A204.1 (cell line): ENCODE data around the gene ZC3HAV1.
"Not testable (repeated sequence)": the region's sequence is repeated elsewhere in the genome, so short reads cannot be mapped to it uniquely, and the experiment has no call there.

ENCODE experiments used
- FAIRE-seq: peaks from 2 replicates; lab custom pipeline; 2012; peaks lifted over from hg19 to GRCh38; lab: Jason Lieb, UNC

The ZC3HAV1 gene

DNA sequence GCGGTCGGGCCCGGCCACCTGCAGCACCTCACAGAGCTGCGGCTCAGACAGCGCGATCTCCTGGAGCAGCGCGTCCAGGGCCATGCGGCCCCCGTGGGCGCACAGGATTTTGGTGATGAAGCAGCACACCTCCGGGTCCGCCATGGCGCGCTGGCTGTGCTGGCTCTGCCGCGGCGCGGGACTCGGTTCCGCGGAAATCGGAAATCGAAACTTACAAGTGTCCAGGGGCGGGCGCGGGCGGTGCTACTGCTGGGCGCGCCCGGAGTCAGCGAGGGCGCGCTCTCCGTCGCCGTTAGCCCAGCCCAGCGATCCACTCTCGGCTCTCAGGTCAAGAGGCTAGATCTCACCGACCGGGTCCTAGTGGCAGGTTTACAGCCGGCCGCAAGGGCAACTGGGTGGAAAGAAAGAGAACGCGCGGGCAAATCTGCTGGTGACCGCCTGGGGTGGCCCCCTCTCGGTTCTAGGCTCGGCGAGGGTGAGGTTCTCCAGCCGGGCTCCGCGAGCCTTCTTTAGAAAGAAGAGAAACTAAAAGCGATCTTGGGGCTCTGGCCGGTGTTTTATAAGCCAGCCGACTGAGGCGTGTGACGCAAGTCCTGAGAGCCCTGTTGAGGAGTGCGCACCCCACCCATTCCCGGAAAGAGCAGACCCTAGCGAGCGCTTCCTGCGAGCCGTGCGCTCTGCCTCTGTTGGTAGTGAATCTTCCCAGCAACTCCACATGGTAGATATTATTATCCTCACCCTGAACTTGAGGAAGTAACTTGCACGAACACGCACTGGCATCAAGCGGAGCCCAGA is at the start of gene ZC3HAV1:
Gene ZC3HAV1 (minus strand): TSS at position 533 of the 795 bp plus-strand sequence. CDS start 389 bp downstream, at position 144.
- no peak for FAIRE-seq

- no peak for FAIRE-seq
These were observed 44.3 kb upstream of the ZC3HAV1 start for GRCh38 chr7:139153832-139154231.

DNA sequence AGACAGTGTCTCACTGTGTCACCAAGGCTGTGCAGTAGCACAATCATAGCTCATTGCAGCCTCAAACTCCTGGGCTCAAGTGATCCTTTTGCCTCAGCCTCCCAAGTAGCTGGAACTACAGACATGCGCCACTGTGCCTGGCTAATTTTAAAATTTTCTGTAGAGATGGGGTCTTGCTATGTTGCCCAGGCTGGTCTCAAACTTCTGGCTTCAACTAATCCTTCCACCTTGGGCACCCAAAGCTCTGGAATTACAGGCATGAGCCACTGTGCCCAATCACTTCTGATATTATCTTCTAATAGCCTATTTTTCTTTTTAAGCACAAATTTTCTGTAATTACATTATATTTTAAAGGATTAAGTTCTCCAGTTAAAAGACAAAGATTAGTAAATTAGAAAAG is 42.6 kb upstream of the ZC3HAV1 start:
- FAIRE-seq, result no peak

- FAIRE-seq, result no peak
These were observed 29.6 kb upstream of the ZC3HAV1 start for GRCh38 chr7:139139150-139139549.

- peak; percentile 29 for FAIRE-seq
These were observed 24.0 kb upstream of the ZC3HAV1 start for GRCh38 chr7:139133335-139134139.

DNA sequence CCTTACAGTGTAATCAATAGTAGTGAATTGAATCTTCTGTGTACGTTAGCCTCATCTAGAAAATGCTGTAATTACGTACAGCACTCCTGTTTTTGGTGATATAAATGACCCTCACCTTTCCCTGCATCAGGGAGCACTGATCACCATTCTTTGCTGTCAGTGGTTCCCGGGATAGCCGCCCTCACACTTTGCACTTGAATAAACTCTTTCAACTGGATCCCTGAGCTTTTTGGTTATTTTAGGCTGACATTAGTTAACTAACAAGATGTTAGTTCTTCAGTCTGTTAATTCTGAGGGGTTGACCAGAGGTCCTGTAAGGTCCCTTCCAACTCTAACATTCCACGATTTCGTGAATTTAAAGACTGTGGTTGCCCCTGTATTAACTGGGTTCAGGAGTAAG is 23.4 kb upstream of the ZC3HAV1 start:
- FAIRE-seq, result no peak

DNA sequence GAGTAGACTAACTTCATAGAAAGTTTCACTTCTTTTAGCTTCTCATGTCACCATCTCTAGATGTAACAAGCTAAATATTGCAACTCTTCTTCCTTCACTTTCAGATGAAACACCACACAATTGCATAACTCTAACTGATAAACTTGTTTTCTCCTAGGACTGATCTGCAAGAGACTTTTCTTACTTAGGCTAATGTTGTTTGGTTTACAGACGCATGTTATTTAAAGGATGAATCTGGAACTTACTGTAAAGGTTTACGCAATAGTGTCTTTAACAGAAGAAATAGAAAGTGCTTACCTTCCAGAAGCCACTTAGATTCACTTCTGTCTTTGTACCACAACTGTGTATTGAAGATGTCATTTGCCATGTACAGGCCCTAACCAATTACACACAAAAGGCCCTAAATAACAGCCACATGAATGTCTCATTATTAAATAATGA is 22.1 kb upstream of the ZC3HAV1 start:
- FAIRE-seq, result no peak

- not testable (repeated sequence) for FAIRE-seq
These were observed 20.3 kb upstream of the ZC3HAV1 start for GRCh38 chr7:139129814-139130213.

DNA sequence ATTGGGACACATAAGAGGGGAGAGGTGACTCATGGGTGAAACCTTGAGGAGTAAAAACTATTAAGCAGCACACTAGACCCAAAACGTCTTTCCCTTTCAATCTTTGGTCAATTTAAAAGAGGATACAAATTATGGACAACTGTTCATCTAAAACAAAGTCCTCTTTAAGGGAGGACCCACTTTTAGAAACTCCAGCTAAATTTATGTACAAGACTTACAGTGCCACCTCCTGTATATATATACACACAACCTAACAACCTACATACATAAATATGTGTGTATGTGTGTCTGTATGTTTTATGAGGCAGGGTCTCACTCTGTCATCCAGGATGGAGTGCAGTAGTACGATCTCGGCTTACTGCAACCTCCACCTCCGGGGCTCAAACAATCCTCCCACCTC is 18.1 kb upstream of the ZC3HAV1 start:
- FAIRE-seq, result peak; percentile 34

DNA sequence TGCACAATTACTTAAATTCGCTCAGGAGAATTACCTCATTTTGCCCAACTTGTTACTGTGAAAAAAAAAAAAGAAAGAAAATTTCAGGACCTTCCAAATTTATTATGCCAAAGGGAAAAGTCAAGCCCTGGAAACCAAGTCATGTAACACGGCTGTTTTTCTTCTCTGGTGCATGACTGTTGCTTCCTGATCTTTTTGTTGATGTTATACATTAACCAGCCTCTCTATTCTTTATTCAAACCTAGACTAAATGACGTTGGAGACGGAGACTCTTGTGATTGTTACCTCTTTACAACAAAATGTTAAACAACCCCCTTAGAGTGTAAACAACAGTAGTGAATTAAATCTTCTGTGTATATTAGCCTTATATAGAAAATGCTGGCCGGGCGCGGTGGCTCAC is 16.1 kb upstream of the ZC3HAV1 start:
- FAIRE-seq, result no peak

DNA sequence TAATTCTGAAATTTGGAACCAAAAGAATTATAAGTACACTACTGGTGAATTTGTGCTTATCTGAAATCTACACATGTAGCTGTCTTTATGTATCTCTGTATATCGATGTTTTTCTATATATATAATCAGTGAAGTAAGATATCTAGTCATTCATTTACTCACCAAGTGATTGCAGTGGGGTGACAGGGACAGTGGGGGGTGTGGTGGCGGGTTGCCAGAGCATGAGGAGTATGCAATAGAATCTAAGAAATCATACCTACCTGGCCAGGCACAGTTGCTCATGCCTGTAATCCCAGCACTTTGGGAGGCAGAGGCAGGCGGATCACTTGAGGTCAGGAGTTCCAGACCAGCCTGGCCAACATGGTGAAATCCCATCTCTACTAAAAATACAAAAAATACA is 15.5 kb upstream of the ZC3HAV1 start:
- not testable (repeated sequence) for FAIRE-seq

DNA sequence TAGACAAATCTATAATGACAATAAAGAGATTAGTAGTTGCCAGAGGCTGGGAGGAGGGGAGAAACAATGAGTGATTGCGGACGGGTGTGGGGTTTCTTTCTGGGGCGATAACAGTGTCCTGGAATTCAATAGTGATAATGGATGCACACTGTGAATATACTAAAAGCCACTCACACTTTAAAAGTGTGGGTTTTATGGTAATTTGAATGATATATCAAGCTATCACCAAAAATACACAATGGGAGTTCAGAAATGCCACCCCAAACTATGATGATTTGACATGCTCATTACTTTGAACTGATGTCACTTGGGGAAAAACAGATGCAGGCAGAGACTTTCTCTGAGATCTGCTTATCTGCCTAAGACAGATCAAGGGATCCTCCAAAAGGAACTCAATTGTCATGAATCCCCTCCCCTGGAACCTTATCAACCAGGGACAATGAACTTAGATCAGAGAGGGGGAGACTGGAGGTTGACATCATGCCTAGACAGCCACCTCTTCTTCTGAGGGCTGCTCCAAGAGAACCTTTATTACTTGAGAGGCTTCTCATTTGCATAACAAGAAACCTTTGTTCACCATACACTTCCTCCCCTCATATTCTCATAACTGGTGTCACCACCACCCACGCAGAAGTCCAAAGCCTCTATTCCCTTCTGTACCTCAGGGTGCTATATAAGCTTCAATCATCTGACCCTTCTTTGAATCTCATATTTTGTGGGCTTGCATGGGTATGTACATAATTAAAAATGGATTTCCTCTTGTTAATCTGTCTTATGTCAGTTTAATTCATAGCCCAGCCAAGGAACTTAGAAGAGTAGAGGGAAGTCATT is 14.8 kb upstream of the ZC3HAV1 start:
- no peak for FAIRE-seq

DNA sequence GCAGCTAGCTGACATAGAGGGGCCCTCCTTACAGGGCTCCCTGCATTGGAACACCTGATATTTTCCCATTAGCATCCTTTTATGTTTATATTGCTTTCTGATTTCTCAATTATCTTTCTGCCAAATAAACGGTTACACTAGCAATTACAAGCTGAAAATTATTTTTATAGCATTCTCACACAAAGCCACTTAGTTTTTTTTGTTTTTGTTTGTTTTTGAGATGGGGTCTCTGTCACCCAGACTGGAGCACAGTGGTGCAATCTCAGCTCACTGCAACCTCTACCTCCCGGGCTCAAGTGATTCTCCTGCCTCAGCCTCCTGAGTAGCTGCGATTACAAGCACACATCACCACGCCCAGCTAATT is 9.9 kb upstream of the ZC3HAV1 start:
- no peak for FAIRE-seq

- FAIRE-seq, result no peak
These were observed 9.4 kb upstream of the ZC3HAV1 start for GRCh38 chr7:139118805-139119485.

GRCh38 chr7:139118234-139118804 is 8.8 kb upstream of the ZC3HAV1 start:
- no peak for FAIRE-seq

DNA sequence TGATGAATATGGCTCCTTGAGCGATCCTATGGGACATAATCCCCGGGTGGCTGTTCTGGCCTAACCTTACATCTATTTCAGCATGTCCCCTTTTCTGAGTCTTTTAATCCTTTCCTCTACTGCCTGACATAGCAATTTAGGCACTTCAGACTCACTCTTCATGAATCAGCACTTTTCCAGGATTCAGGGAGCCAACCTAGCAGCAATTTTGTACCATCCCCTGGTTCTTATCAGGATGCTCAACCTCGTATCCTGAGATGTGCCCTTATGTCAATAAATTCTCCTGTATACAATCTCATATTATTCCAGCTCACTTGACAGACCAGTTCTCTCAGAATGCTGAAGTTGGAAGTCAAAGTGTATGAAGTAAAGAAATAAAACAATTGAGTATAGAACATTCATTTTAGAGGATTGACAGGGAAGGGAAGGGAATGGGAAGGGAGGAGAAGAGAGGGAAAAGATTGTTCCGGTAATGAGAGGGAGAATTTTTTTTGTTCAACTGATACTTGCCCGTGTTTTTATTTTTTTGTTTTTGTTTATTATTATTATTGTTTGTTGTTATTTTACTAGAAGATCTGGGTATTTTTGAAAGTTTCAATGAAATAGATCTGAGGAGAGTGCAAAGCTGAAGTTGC is 8.2 kb upstream of the ZC3HAV1 start:
- FAIRE-seq, result no peak

GRCh38 chr7:139116999-139117398 is 7.5 kb upstream of the ZC3HAV1 start:
- no peak for FAIRE-seq

DNA sequence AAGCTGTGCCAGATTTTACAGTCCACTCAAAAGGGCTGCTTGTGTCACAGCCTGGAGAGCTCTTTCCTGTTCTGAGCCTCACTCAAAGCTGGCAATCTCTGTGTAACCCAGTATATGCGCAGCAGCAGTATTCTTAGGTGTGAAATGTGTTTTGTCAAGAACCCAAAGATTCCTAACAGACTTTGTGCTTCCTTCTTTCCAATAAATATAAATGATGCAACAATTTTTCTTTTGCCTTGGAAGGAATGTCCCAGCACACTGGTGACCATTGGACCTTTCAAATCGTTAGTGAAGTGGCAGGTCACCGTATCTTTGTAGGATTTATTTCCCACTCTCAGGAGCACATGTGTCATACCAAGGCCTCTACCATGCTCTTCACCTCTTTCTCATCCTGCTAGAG is 5.6 kb upstream of the ZC3HAV1 start:
- FAIRE-seq, result no peak

DNA sequence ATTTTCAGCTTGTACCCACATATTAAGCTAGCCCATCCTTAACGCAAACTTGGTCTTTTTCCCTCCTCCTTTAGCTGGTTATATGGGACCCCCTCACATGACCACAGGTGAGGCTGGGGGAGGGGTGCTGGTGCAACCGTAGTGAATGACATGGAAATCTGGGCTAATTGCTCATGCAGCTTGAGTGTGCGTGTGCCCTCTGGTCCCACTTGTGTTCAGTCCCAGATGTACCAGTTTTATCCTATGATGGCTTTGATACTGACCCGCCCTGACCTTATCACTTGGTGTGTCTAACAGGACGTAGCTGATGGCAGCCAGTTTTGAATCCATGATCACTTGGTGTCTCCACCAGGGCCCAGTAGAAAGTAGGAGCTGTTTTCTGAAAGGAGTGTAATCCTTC is 5.1 kb upstream of the ZC3HAV1 start:
- no peak for FAIRE-seq

DNA sequence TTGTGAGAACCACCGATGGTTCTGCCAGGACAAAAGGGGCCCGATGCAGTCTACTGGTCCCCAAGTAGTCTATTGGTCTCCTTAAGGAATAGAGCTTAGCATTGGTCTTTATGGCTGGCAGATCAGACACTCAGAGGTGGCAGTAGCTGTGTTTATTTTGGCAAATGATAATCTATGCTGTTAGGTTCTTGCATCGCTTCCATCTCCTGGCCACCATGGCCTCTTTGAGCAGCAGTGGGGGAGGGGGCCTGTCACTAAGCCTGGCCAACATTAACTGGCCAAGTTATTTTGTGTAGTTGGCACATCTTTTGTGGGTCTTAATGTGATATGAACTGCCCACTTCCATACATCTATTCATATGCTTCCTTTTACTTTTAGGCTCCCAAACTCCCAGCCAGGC is 4.5 kb upstream of the ZC3HAV1 start:
- no peak for FAIRE-seq

- FAIRE-seq, result no peak
These were observed 3.3 kb upstream of the ZC3HAV1 start for GRCh38 chr7:139112741-139113250.
